ENCODE results near the gene ABCC5. TPM values are rescaled to one million over a fixed set of nuclear protein-coding genes. Genes with fewer than 3 reads are reported as not detected.

The ABCC5 gene
- total RNA-seq, 1 experiment from 2014 or later = 29.1 TPM

GRCh38 chr3:183883291-183884096 lies 134.2 kb downstream of the ABCC5 start (continued):
- TF ChIP-seq ARID4B (CRISPR knock-in tag; IDR thresholded peaks at IDR 0.05; ENCODE audit: borderline replicate concordance) = no peak

- Mint-ChIP-seq H3K4me1 (peaks cover 29% of the 10 kb centered on the region), H3K4me3 (no peak overlapping the region), H3K36me3 (peaks cover 10% of the 10 kb centered on the region), H3K9me3 (no peaks in the 10 kb centered on the region), H3K27ac (peak overlapping the region; percentile 58; the same call in 1 of the 2 replicates), H3K27me3 (ENCODE audit: low read depth) (no peaks in the 10 kb centered on the region)
- ChIA-PET CTCF (interaction anchor here (1.0 kb wide), 1 partner anchor 24 kb away, joined by 3 read pairs; no protein-coding TSS in a partner anchor), POLR2A (no interaction called here)
- TF ChIP-seq ATF2 (CRISPR knock-in tag; IDR thresholded peaks at IDR 0.05; ENCODE audit: borderline replicate concordance, low read depth) = no peak
- no peak for TF ChIP-seq AFF4 (CRISPR knock-in tag; IDR thresholded peaks at IDR 0.05; ENCODE audit: borderline replicate concordance)
- TF ChIP-seq TEAD1 (CRISPR knock-in tag; IDR thresholded peaks at IDR 0.05) = no peak
- no peak for TF ChIP-seq IRF2 (CRISPR knock-in tag; IDR thresholded peaks at IDR 0.05; ENCODE audit: borderline replicate concordance, low read depth)
- ATAC-seq (no peak), DNase-seq (ENCODE audit: low spot score) (no peak)
Observed at GRCh38 chr3:183880121-183880520, 137.6 kb downstream of the ABCC5 start.

- ChIA-PET POLR2A (interaction anchor here (0.7 kb wide), 1 partner anchor 351 kb away, joined by 5 read pairs; no protein-coding TSS in a partner anchor), CTCF (no interaction called here)
- H3K4me1 Mint-ChIP-seq = peaks cover 29% of the 10 kb centered on the region
- H3K27me3 Mint-ChIP-seq (ENCODE audit: low read depth) = no peaks in the 10 kb centered on the region
- H3K9me3 Mint-ChIP-seq = no peaks in the 10 kb centered on the region
- no peak overlapping the region for H3K27ac Mint-ChIP-seq
- no peak for TF ChIP-seq ZNF532 (CRISPR knock-in tag; IDR thresholded peaks at IDR 0.05; ENCODE audit: borderline replicate concordance)
- no peak for TF ChIP-seq E2F4 (CRISPR knock-in tag; IDR thresholded peaks at IDR 0.05; ENCODE audit: borderline replicate concordance, low read depth)
- no peak for TF ChIP-seq ZNF281 (CRISPR knock-in tag; IDR thresholded peaks at IDR 0.05)
- no peak for TF ChIP-seq ZNF121 (CRISPR knock-in tag; IDR thresholded peaks at IDR 0.05)
- no peak for TF ChIP-seq ZBTB21 (CRISPR knock-in tag; IDR thresholded peaks at IDR 0.05; ENCODE audit: borderline replicate concordance)
- no peak for TF ChIP-seq FOXK1 (CRISPR knock-in tag; IDR thresholded peaks at IDR 0.05)
- peaks cover 10% of the 10 kb centered on the region for H3K36me3 Mint-ChIP-seq
- H3K4me3 Mint-ChIP-seq = no peak overlapping the region
- ATAC-seq (no peak), DNase-seq (ENCODE audit: low spot score) (no peak)
Observed at GRCh38 chr3:183879243-183879642, 138.4 kb downstream of the ABCC5 start.

All from WTC11 (cell line).